GM19023 (cell line): ENCODE results near the gene SLC27A4.
A peak's percentile ranks its signal among the peaks of the same experiment; 100 is the strongest.
"Not testable (repeated sequence)": the region's sequence is repeated elsewhere in the genome, so short reads cannot be mapped to it uniquely, and the experiment has no call there.

Experiments used
- ATAC-seq: cut with Tn5 transposase; IDR thresholded peaks from one replicate; pipeline ENCODE4 v1.9.1; 2021; ENCODE audit warnings: mild to moderate bottlenecking, moderate library complexity; ENCODE audit not compliant: unreplicated experiment

Gene SLC27A4

DNA sequence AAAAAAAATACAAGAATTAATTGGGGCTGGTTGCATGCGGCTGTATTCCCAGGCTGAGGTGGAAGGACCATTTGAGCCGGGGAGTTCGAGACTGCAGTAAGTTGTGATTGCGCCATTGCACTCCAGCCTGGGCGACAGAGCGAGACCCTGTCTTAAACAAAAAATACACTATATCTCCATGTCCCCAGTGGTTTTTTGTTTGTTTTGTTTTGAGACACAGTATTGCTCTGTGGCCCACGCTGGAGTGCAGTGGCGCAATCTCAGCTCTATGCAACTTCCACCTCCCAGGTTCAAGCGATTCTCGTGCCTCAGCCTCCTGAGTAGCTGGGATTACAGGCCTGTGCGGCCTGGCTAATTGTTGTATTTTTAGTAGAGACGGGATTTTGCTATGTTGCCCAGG lies 16.5 kb upstream of the SLC27A4 start:
- no peak for ATAC-seq

DNA sequence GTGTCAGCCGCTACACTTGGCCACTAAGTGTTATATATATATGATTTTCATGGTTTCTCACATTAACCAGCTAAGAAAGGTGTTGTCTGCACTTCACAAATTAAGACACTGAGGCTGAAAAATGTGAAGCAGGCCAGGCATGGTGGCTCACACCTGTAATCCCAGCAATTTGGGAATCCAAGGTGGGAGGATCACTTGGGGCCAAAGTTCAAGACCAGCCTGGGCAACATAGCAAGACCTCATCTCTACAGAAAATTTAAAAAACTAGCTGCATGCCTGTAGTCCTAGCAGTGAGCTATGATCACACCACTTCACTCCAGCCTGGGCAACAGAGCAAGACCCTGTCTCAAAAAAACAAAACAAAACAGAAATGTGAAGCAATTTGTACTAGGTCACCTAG lies 15.9 kb upstream of the SLC27A4 start:
- ATAC-seq = no peak

GRCh38 chr9:128325629-128326028 lies 14.7 kb upstream of the SLC27A4 start:
- no peak for ATAC-seq

- ATAC-seq = no peak
Measured at GRCh38 chr9:128333451-128333869, 6.9 kb upstream of the SLC27A4 start.

DNA sequence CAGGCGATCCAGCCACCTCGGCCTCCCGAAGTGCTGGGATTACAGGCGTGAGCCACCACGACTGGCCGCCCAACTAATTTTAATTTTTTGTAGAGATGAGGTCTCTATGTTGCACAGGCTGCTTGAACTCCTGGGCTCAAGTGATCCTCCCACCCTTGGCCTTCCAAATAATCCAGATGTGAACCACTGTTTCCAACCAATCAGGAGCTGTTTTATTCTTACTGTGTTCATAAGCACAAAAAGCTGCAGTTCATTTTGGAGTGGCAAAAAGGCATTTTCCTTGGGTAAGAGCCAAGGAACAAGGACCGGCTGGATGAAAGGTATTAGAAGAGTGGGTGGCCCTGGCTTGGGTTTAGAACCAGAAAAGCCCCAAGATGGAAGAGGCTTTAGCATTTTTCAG lies 5.2 kb upstream of the SLC27A4 start:
- no peak for ATAC-seq

DNA sequence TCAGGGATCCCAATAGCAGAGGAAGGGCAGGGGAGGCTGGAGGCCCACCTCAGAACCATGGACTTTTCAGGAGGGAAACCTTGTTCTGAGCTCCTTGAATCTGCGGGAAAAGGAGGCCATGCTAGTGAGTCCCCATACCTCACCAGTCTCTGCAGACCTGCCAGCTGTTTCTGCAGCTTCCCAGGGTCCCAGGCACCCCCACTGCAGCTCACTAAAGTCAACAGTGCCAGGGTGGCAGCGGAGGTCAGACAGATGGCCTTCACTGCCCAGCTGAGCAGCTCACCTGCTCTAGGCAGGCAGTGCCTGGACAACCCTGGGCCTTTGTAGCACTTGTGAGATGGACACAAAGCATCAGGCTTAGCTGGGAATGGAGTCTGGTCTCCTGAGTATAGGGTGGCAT lies 4.4 kb upstream of the SLC27A4 start:
- ATAC-seq = no peak

DNA sequence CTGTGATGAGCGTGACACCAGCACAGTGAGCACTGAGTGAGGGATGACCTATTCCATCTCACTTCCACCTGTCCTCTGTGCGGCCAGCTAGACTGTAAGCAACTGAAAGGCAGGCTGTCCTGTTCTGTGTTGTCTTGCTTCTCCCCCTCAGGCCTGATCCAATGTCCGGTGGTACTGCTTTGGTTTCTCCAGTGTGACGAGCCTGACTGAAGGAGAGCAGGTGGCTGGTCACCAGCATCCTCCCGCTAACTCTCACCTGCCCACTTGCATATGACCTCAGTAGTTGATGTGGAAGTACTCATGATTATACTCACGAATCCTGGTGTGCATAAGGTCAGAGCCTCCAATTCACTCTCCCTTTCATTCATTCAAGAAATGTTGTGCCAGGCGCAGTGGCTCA lies 2.4 kb upstream of the SLC27A4 start:
- ATAC-seq = no peak

DNA sequence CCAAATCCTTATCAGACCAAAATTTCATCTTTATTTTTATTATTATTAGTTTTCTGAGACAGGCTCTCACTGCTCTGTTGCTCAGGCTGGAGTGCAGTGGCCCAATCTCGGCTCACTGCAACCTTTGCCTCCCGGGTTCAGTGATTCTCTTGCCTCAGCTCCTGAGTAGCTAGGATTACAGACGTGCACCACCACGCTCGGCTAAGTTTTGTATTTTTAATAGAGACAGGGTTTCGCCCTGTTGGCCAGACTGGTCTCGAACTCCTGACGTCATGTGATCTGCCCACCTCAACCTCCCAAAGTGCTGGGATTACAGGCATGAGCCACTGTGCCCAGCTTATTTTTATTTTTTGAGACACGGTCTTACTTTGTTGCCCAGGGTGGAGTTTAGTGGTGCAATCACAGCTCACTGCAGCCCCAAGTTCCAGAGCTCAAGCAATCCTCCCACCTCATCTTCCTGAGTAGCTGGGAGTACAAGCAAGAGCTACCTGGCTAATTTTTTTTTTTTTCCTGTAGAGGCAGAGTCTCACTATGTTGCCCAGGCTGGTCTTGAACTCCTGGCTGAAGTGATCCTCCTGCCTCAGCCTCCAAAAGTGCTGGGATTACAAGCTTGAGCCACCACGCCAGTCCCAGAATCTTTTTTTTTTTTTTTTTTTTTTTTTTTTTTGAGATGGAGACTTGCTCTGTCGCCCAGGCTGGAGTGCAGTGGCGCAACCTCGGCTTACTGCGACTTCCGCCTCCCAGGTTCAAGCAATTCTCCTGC lies 1.3 kb upstream of the SLC27A4 start:
- not testable (repeated sequence) for ATAC-seq

- ATAC-seq = peak; percentile 45
Measured at GRCh38 chr9:128340691-128341434, 536 bp downstream of the SLC27A4 start.

DNA sequence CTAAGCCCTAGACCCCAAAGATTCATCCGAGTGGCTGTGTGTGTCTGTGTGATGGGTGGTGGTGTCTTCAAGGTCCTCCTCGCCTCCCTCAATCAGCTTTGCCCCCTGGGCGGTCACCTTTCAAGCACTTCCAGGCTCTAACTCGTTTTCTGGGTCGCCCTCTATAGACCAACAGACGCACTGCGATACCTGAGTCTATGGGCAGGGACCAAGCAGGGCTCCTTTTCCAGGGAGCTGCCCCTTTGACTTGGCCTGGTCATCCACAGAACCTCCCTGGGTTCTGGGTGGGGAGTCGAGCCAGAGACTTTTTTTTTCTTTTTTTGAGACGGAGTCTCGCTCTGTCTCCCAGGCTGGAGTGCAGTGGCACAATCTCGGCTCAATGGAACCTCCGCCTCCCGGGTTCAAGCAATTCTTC lies 1.1 kb downstream of the SLC27A4 start:
- no peak for ATAC-seq

DNA sequence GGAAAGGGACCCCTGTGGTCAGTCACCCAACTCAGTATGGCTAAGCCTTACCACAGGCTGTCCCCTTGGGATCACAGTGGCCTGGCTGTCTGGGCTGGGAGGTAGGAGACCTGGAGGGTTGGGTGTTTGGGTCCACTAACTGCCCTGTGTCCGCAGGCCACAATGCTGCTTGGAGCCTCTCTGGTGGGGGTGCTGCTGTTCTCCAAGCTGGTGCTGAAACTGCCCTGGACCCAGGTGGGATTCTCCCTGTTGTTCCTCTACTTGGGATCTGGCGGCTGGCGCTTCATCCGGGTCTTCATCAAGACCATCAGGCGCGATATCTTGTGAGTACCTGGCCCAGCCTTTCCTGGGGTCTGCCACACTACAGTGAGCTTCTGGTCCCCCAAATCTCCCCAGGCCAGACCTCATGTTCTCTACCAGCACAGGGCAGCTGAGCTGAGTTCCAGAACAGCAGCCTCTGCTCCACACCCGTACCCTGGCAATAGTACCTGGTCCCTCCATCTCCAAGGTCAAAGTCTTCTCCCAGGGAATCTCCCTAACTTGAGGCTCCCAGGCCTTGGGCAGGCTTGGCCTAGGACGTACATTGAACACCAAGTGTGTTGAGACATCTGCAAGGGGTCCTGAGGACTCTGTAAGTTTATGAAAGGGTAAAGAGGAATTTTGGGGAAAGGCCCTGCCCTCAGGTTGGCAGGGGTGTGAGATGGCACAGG lies 2.8 kb downstream of the SLC27A4 start:
- ATAC-seq = no peak

DNA sequence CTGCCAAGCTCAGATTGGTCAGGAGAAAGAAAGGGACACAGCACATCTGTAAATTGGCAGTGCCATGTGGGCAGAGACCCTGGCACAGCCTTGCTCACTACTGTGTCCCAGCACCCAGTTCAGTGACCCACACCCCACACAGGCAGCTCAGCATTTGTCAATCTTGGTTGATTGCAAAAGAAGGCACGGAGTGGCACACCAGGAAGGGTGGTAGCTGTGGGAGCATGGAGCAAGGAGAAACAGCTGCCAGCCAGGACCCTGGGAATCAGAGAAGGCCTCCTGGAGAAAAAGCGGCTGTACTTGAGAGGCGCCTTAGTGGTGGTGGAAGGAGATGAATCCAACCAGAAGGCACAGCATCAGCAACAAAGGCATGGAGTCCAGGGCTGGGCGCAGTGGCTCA lies 3.5 kb downstream of the SLC27A4 start:
- ATAC-seq = no peak

- no peak for ATAC-seq
Measured at GRCh38 chr9:128344931-128345605, 4.7 kb downstream of the SLC27A4 start.

DNA sequence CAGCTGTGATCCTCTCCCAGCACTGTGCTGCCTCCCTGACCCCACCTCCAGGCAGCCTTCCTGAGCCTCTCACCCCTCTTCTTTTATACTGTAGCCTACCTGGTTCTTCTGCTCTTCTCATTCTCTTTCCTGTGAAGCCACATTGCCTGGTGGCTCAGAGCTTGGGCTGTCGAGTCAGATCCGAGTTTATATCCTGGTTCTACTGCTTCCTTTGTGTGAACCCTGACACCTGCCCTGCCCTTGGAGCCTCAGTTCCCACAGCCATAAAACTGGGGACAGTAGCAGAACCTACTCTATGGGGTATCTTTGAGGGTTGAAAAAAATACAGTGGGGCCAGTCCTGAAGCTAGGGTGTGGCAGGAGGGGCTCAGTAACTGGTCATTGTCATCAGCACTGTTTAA lies 8.8 kb downstream of the SLC27A4 start:
- ATAC-seq = no peak

- ATAC-seq = no peak
Measured at GRCh38 chr9:128349772-128350171, 9.4 kb downstream of the SLC27A4 start.

DNA sequence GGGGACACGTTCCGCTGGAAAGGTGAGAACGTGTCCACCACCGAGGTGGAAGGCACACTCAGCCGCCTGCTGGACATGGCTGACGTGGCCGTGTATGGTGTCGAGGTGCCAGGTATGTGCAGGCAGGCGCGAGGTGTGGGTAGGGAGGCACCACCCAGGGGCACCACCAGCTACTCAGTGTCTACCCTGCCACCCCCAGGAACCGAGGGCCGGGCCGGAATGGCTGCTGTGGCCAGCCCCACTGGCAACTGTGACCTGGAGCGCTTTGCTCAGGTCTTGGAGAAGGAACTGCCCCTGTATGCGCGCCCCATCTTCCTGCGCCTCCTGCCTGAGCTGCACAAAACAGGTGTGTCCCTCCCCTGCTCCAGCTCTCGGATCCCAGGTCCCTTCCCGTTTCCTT lies 15.1 kb downstream of the SLC27A4 start:
- no peak for ATAC-seq

GRCh38 chr9:128358090-128358489 lies 17.8 kb downstream of the SLC27A4 start:
- no peak for ATAC-seq

DNA sequence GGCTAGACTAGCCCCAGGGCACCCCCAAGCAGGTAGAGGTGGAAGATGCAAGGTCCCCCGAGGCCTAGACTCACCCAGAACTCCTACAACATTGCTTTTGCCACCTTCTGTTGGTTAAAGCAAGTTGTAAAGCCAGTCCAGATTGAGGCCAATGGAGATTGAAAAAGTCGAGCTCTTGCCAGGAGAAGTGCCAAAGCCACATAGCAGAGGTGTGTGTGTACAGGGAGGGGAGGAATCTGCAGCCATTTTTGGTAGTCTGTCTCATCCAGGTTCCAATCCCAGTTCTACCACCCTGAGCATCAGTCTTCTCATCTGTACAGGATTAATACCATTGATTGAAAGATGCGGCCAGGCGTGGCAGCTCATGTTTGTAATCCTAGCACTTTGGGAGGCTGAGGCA lies 18.5 kb downstream of the SLC27A4 start:
- ATAC-seq = no peak

DNA sequence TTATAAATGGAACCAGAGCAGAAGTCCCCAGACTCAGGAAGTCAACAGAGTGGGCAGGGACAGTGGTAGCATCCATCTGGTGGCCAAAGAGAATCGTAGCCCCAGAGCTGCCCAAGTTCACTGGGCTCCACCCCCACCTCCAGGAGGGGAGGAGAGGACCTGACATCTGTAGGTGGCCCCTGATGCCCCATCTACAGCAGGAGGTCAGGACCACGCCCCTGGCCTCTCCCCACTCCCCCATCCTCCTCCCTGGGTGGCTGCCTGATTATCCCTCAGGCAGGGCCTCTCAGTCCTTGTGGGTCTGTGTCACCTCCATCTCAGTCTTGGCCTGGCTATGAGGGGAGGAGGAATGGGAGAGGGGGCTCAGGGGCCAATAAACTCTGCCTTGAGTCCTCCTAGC lies 20.5 kb downstream of the SLC27A4 start:
- ATAC-seq = no peak

DNA sequence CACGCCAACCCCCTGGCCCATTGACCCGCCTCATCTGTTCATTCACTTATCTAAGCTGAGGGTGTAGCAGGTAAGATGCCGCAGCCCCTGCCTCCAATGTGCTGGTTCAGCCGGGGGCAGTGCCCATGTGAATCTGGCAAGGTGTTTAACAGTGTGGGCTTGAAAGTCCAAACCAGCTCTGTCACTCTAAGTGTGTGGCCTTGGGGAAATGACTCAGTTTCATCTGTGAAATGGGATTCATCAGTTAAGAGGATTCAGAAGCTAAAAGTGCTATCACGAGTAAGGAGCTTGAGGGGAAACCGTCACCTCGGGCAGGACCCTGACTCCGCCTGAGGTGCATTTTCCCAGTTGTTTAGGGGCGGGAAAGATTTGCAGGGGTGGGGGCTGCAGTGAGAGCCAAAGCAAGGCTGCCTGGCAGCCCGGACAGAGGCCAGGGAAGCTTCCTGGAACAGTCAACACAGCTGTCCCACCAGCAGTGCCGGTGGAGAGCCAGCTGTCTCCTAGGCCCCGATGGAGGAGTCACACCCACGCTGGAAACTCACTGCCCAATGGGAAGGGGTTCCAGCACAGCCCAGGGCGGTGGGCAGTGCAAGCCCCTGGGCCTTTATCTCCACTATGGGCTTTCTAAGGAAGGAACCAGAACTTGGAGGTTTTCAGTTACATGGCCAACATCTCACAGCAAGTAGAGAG lies 21.1 kb downstream of the SLC27A4 start:
- no peak for ATAC-seq
